IPS-18a (cell line): ENCODE measurements around the gene CSMD2.

Experiments
- H3K27ac ChIP-seq: one replicate; pipeline ENCODE4 v1.5.1; 2013; ENCODE audit warnings: low read length
- H3K27me3 ChIP-seq: one replicate; pipeline ENCODE4 v1.6.1; 2013; ENCODE audit warnings: mild to moderate bottlenecking, low read length; ENCODE audit not compliant: control insufficient read depth, insufficient read depth
- H3K36me3 ChIP-seq: one replicate; pipeline ENCODE4 v1.6.1; 2013; ENCODE audit warnings: low read depth, low read length; ENCODE audit not compliant: control insufficient read depth
- H3K4me1 ChIP-seq: one replicate; pipeline ENCODE4 v1.6.1; 2013; ENCODE audit warnings: low read depth, low read length; ENCODE audit not compliant: control insufficient read depth
- H3K4me3 ChIP-seq: one replicate; pipeline ENCODE4 v1.5.1; 2013; ENCODE audit warnings: low read length
- H3K9ac ChIP-seq: one replicate; pipeline ENCODE4 v1.6.1; 2013; ENCODE audit warnings: mild to moderate bottlenecking, low read length, moderate library complexity
- H3K9me3 ChIP-seq: one replicate; pipeline ENCODE4 v1.6.1; 2013; ENCODE audit warnings: low read depth, low read length; ENCODE audit not compliant: control insufficient read depth

CSMD2 gene

GRCh38 chr1:33655496-33655895 is 509.5 kb downstream of the CSMD2 start:
- no peaks in the 10 kb centered on the region for H3K27me3 ChIP-seq
- H3K4me3 ChIP-seq = no peak overlapping the region
- H3K36me3 ChIP-seq = peaks cover 6% of the 10 kb centered on the region
- no peaks in the 10 kb centered on the region for H3K9me3 ChIP-seq
- no peak overlapping the region for H3K9ac ChIP-seq
- no peak overlapping the region for H3K27ac ChIP-seq
- no peaks in the 10 kb centered on the region for H3K4me1 ChIP-seq

- Histone ChIP-seq H3K4me1 (no peaks in the 10 kb centered on the region), H3K27ac (no peak overlapping the region), H3K9ac (no peak overlapping the region), H3K9me3 (no peaks in the 10 kb centered on the region), H3K4me3 (no peak overlapping the region), H3K27me3 (no peaks in the 10 kb centered on the region), H3K36me3 (peaks cover 6% of the 10 kb centered on the region)
Observed at GRCh38 chr1:33654267-33654834, 510.7 kb downstream of the CSMD2 start.

GRCh38 chr1:33653226-33653625 is 511.8 kb downstream of the CSMD2 start:
- Histone ChIP-seq H3K36me3 (peaks cover 6% of the 10 kb centered on the region), H3K9ac (no peak overlapping the region), H3K27me3 (no peaks in the 10 kb centered on the region)

GRCh38 chr1:33650708-33651107 is 514.3 kb downstream of the CSMD2 start:
- no peak overlapping the region for H3K27ac ChIP-seq
- no peaks in the 10 kb centered on the region for H3K27me3 ChIP-seq
- no peak overlapping the region for H3K4me3 ChIP-seq
- H3K4me1 ChIP-seq = no peaks in the 10 kb centered on the region
- H3K36me3 ChIP-seq = peaks cover 3% of the 10 kb centered on the region
- no peaks in the 10 kb centered on the region for H3K9me3 ChIP-seq
- H3K9ac ChIP-seq = no peak overlapping the region

More at GRCh38 chr1:33653226-33653625, 511.8 kb downstream of the CSMD2 start:
- H3K9me3 ChIP-seq = no peaks in the 10 kb centered on the region
- no peak overlapping the region for H3K27ac ChIP-seq
- H3K4me3 ChIP-seq = no peak overlapping the region
- no peaks in the 10 kb centered on the region for H3K4me1 ChIP-seq

GRCh38 chr1:33649759-33650158 is 515.3 kb downstream of the CSMD2 start:
- H3K4me3 ChIP-seq = no peak overlapping the region
- H3K4me1 ChIP-seq = no peaks in the 10 kb centered on the region
- no peaks in the 10 kb centered on the region for H3K27me3 ChIP-seq
- H3K9ac ChIP-seq = no peak overlapping the region
- H3K27ac ChIP-seq = no peak overlapping the region
- H3K36me3 ChIP-seq = peaks cover 3% of the 10 kb centered on the region
- no peaks in the 10 kb centered on the region for H3K9me3 ChIP-seq

GRCh38 chr1:33643216-33643615 is 521.8 kb downstream of the CSMD2 start:
- Histone ChIP-seq H3K27me3 (no peaks in the 10 kb centered on the region), H3K36me3 (peaks cover 3% of the 10 kb centered on the region), H3K9ac (no peak overlapping the region), H3K4me1 (peaks cover 9% of the 10 kb centered on the region), H3K9me3 (no peaks in the 10 kb centered on the region), H3K27ac (no peak overlapping the region), H3K4me3 (no peak overlapping the region)

GRCh38 chr1:33641104-33641830 is 523.8 kb downstream of the CSMD2 start:
- Histone ChIP-seq H3K27ac (no peak overlapping the region), H3K9me3 (no peaks in the 10 kb centered on the region), H3K4me1 (peaks cover 11% of the 10 kb centered on the region), H3K9ac (no peak overlapping the region), H3K36me3 (peaks cover 1% of the 10 kb centered on the region), H3K4me3 (no peak overlapping the region), H3K27me3 (no peaks in the 10 kb centered on the region)

- Histone ChIP-seq H3K27me3 (no peaks in the 10 kb centered on the region), H3K9me3 (no peaks in the 10 kb centered on the region), H3K9ac (no peak overlapping the region), H3K27ac (no peak overlapping the region), H3K4me3 (no peak overlapping the region), H3K4me1 (peaks cover 21% of the 10 kb centered on the region), H3K36me3 (no peaks in the 10 kb centered on the region)
Observed at GRCh38 chr1:33640114-33640660, 524.8 kb downstream of the CSMD2 start.

DNA sequence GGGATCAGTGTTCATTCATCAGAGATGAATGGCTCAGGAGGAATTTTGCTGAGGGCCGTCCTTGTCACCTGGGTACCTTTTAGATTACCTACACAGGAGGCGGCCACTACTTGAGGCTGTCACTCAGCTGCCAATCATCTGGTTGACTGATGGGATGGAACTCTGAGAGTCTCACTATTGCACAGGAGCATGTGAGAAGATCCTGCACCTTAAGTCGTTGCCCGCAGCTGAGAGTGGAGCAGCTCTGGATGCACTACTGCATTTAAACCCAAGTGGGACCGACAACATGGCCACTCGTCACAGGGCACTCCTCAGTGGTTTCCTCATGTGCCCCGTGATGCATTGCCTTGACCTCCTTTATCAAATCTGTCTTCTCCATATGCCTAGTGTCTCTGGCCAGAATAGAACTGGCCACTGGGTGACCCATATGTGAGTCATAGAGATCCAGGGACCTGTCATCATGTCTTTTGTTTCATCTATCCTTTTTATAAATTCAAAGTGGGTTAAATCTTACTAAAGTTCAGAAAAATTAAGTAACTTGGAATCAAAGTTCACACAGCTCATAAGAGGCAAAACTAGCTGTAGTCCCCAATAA is 527.1 kb downstream of the CSMD2 start:
- H3K4me1 ChIP-seq = peaks cover 24% of the 10 kb centered on the region
- H3K9me3 ChIP-seq = no peaks in the 10 kb centered on the region
- H3K27me3 ChIP-seq = peaks cover 14% of the 10 kb centered on the region
- H3K4me3 ChIP-seq = no peak overlapping the region
- no peaks in the 10 kb centered on the region for H3K36me3 ChIP-seq
- no peak overlapping the region for H3K27ac ChIP-seq
- H3K9ac ChIP-seq = no peak overlapping the region

GRCh38 chr1:33636209-33636608 is 528.8 kb downstream of the CSMD2 start:
- Histone ChIP-seq H3K4me1 (peaks cover 22% of the 10 kb centered on the region), H3K27me3 (peaks cover 14% of the 10 kb centered on the region), H3K36me3 (no peaks in the 10 kb centered on the region), H3K9ac (no peak overlapping the region), H3K27ac (no peak overlapping the region), H3K9me3 (no peaks in the 10 kb centered on the region), H3K4me3 (no peak overlapping the region)

DNA sequence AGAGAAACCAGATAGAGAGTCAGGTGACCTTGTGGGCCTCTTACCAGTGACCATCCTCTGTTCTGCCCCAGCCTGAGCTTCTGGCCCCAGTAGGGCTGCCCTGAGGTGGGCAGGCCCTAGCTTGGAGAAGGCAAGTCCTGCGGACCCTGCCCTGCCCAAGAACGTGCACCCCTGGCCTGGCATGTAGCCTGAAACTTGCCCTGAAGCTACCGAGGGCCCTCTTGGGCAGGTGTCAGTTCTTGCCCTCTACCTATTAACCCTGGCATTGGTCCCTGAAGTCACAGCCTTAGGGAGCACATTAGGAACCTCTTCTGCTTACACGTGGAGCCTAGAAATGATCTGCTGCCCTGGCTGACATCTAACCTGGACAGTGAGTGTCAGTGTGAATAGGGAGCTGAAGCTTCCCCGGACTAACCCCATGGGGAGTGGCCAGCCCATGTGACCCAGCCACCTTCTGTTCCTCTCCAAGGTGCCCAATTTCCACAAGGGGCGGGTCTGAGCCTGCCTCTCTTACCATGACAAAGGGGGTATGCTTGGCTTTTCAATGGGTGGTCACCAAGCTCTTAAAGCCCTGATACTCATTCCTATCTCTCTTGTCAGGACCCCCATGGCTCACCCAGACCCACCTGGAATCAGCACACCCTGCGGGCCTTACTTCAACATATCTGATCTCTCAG is 529.6 kb downstream of the CSMD2 start:
- Histone ChIP-seq H3K9ac (no peak overlapping the region), H3K27ac (no peak overlapping the region), H3K4me1 (peaks cover 15% of the 10 kb centered on the region), H3K36me3 (no peaks in the 10 kb centered on the region), H3K4me3 (no peak overlapping the region), H3K27me3 (peaks cover 14% of the 10 kb centered on the region), H3K9me3 (no peaks in the 10 kb centered on the region)
